22Rv1 (cell line): Measurements from ENCODE around the gene LY6G6F.

Experiments
- CTCF ChIP-seq: fragments of 450-650 bp; IDR thresholded peaks from 2 replicates; pipeline ENCODE4 v1.5.1; 2017; ENCODE audit warnings: mild to moderate bottlenecking
- ZFX ChIP-seq: fragments of 450-650 bp; IDR thresholded peaks from 2 replicates; pipeline ENCODE4 v1.6.1; 2017; ENCODE audit warnings: antibody characterized with exemption, borderline replicate concordance

- TF ChIP-seq CTCF, result no peak
- no peak for TF ChIP-seq ZFX
Measured at GRCh38 chr6:31707701-31708100, 1.0 kb downstream of the LY6G6F start.
